ENCODE data around the gene AQP6.

The AQP6 gene

GRCh38 chr12:49998453-49998852 is 25.7 kb downstream of the AQP6 start:
- H3K9me3 ChIP-seq: no peaks in the 10 kb centered on the region
- DNase-seq (ENCODE audit: low spot score in 2 of 2): no peak
- H3K36me3 ChIP-seq (replicated peaks): peaks cover 90% of the 10 kb centered on the region
- H3K4me3 ChIP-seq: no peak overlapping the region
- H3K27me3 ChIP-seq (ENCODE audit: low read depth): no peaks in the 10 kb centered on the region
- in situ Hi-C loops (cut with MboI; ENCODE audit: low sequenced_read_pairs): no loop called here
- H3K4me1 ChIP-seq: no peaks in the 10 kb centered on the region

DNA sequence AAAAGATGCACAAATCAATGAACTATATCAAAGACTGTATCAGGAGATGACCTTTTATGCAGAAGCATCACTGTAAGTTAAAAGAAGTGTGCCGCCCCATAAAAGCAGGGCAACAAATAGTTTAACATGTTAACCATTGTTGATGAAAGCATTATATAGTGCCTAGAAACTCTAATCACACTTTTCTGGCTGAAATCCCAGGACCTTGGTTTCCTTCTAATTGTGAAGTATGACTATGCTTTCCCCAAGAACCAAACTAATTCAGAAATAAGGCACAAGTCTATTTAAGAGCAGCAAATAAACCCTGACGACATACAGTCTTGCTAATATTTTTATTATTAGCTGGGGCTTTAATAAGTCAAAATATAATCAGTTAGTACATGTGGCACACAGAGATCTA is 30.8 kb downstream of the AQP6 start:
- Histone ChIP-seq H3K27me3 (ENCODE audit: low read depth) (no peaks in the 10 kb centered on the region), H3K4me3 (no peak overlapping the region), H3K4me1 (no peaks in the 10 kb centered on the region), H3K36me3 (replicated peaks) (peaks cover 81% of the 10 kb centered on the region), H3K9me3 (no peaks in the 10 kb centered on the region)
- DNase-seq (ENCODE audit: low spot score in 2 of 2): no peak
- in situ Hi-C loops (cut with MboI; ENCODE audit: low sequenced_read_pairs): no loop called here

DNA sequence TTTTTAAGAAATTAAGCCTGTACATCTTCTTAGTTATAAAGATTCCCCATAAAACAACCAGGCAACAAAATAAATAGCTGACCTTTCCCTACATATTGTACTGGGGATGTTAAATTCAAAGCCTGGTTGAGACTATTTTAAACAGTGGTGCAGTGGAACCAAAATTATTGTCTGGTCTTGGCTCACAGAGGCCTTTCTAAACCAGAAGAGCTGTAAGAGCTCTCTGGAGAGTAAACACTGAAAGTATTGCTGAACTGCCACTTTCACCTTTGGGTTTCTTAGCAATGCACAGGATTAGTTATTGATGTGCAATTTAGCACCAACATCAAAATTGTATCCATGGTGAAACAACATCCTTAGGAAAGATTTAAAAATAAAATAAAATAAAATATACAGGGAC is 31.9 kb downstream of the AQP6 start:
- DNase-seq (ENCODE audit: low spot score in 2 of 2): no peak
- H3K9me3 ChIP-seq: no peaks in the 10 kb centered on the region
- no peaks in the 10 kb centered on the region for H3K27me3 ChIP-seq (ENCODE audit: low read depth)
- in situ Hi-C loops (cut with MboI; ENCODE audit: low sequenced_read_pairs): no loop called here
- H3K4me3 ChIP-seq: no peak overlapping the region
- H3K4me1 ChIP-seq: no peaks in the 10 kb centered on the region
- peaks cover 76% of the 10 kb centered on the region for H3K36me3 ChIP-seq (replicated peaks)

DNA sequence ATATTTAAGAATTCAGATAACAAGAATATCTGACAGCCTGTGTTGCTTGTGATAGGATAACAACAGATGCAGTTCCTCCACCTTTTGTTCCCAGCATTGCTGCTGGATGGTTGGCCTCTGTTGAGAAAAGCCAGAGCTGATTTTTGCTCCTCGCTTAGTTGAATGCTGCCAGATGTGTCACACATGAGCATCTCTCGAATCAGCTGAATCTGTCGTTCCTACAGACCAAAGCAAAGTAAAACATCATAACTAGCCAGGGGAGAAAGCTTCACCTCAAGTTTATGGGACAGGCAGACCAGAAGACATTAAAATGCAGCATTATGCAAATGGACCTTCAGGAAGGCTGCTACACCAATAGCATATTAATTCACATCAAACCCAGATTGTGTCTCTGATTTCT is 32.4 kb downstream of the AQP6 start:
- no peak overlapping the region for H3K4me3 ChIP-seq
- DNase-seq (ENCODE audit: low spot score in 2 of 2): no peak
- in situ Hi-C loops (cut with MboI; ENCODE audit: low sequenced_read_pairs): no loop called here
- H3K36me3 ChIP-seq (replicated peaks): peaks cover 78% of the 10 kb centered on the region
- H3K9me3 ChIP-seq: no peaks in the 10 kb centered on the region
- H3K4me1 ChIP-seq: no peaks in the 10 kb centered on the region
- no peaks in the 10 kb centered on the region for H3K27me3 ChIP-seq (ENCODE audit: low read depth)

GRCh38 chr12:50006280-50006679 is 33.5 kb downstream of the AQP6 start:
- in situ Hi-C loops (cut with MboI; ENCODE audit: low sequenced_read_pairs): no loop called here

GRCh38 chr12:50006754-50007442 is 34.2 kb downstream of the AQP6 start:
- Histone ChIP-seq H3K9me3 (no peaks in the 10 kb centered on the region), H3K27me3 (ENCODE audit: low read depth) (no peaks in the 10 kb centered on the region), H3K4me3 (no peak overlapping the region), H3K36me3 (replicated peaks) (peaks cover 71% of the 10 kb centered on the region), H3K4me1 (no peaks in the 10 kb centered on the region)
- no peak for DNase-seq (ENCODE audit: low spot score in 2 of 2)
- in situ Hi-C loops (cut with MboI; ENCODE audit: low sequenced_read_pairs): no loop called here

More at GRCh38 chr12:50006280-50006679, 33.5 kb downstream of the AQP6 start:
- no peaks in the 10 kb centered on the region for H3K4me1 ChIP-seq
- no peak overlapping the region for H3K4me3 ChIP-seq
- peaks cover 72% of the 10 kb centered on the region for H3K36me3 ChIP-seq (replicated peaks)
- no peaks in the 10 kb centered on the region for H3K9me3 ChIP-seq
- H3K27me3 ChIP-seq (ENCODE audit: low read depth): no peaks in the 10 kb centered on the region
- no peak for DNase-seq (ENCODE audit: low spot score in 2 of 2)

- H3K9me3 ChIP-seq: no peaks in the 10 kb centered on the region
- no peaks in the 10 kb centered on the region for H3K27me3 ChIP-seq (ENCODE audit: low read depth)
- no peak overlapping the region for H3K4me3 ChIP-seq
- H3K36me3 ChIP-seq (replicated peaks): peaks cover 73% of the 10 kb centered on the region
- in situ Hi-C loops (cut with MboI; ENCODE audit: low sequenced_read_pairs): no loop called here
- 0 out of 2 replicates have a peak, but pooled peaks cover 2% of the 10 kb centered on the region for H3K4me1 ChIP-seq
- no peak for DNase-seq (ENCODE audit: low spot score in 2 of 2)
These were observed 40.8 kb downstream of the AQP6 start for GRCh38 chr12:50013361-50014147.

GRCh38 chr12:50014342-50014741 is 41.6 kb downstream of the AQP6 start:
- no peaks in the 10 kb centered on the region for H3K27me3 ChIP-seq (ENCODE audit: low read depth)
- no peaks in the 10 kb centered on the region for H3K9me3 ChIP-seq
- no peak for DNase-seq (ENCODE audit: low spot score in 2 of 2)
- no peak overlapping the region for H3K4me3 ChIP-seq
- in situ Hi-C loops (cut with MboI; ENCODE audit: low sequenced_read_pairs): no loop called here
- 0 out of 2 replicates have a peak, but pooled peaks cover 2% of the 10 kb centered on the region for H3K4me1 ChIP-seq
- H3K36me3 ChIP-seq (replicated peaks): peaks cover 69% of the 10 kb centered on the region

GRCh38 chr12:50016501-50017475 is 44.0 kb downstream of the AQP6 start:
- no peak overlapping the region for H3K4me3 ChIP-seq
- H3K27me3 ChIP-seq (ENCODE audit: low read depth): no peaks in the 10 kb centered on the region
- DNase-seq (ENCODE audit: low spot score in 2 of 2): no peak
- H3K9me3 ChIP-seq: no peaks in the 10 kb centered on the region
- H3K4me1 ChIP-seq: peaks cover 11% of the 10 kb centered on the region
- H3K36me3 ChIP-seq (replicated peaks): peaks cover 59% of the 10 kb centered on the region
- in situ Hi-C loops (cut with MboI; ENCODE audit: low sequenced_read_pairs): no loop called here

DNA sequence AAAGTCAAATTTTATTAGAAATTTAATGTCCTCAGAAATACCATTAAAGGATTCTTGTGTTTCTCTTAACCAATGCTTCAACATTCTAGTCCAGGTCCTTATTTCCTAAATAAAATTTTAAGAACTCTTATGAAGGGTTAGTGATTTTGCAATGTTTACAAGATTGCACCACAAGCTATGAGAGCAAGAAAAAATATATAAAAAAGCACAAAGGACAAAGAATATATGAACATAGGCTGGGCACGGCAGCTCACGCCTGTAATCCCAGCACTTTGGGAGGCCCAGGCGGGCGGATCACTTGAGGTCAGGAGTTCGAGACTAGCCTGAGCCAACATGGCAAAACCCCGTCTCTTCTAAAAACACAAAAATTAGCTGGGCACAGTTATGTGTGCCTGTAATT is 44.9 kb downstream of the AQP6 start:
- Histone ChIP-seq H3K4me3 (no peak overlapping the region), H3K4me1 (peaks cover 15% of the 10 kb centered on the region), H3K36me3 (replicated peaks) (peaks cover 55% of the 10 kb centered on the region), H3K9me3 (no peaks in the 10 kb centered on the region), H3K27me3 (ENCODE audit: low read depth) (no peaks in the 10 kb centered on the region)
- no peak for DNase-seq (ENCODE audit: low spot score in 2 of 2)
- in situ Hi-C loops (cut with MboI; ENCODE audit: low sequenced_read_pairs): no loop called here

DNA sequence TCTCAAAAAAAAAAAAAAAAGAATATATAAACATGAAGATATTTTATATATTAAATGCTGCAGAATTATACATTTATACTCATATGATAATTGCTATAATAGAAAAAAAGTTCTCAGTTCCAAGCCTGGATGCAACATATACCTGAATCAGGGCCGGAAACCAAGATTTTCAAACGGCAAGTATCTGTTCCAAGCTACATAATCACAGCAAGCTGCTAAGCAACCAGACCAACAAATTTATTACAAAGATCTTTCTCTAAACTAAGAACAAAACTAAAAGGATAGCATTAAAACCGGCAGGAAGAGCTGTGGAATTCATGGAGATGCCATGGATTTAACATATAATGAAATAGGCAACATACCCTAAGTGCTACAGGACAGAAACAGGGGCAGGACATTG is 45.4 kb downstream of the AQP6 start:
- Histone ChIP-seq H3K9me3 (no peaks in the 10 kb centered on the region), H3K36me3 (replicated peaks) (peaks cover 51% of the 10 kb centered on the region), H3K4me3 (no peak overlapping the region), H3K27me3 (ENCODE audit: low read depth) (no peaks in the 10 kb centered on the region), H3K4me1 (peaks cover 18% of the 10 kb centered on the region)
- in situ Hi-C loops (cut with MboI; ENCODE audit: low sequenced_read_pairs): no loop called here
- no peak for DNase-seq (ENCODE audit: low spot score in 2 of 2)

DNA sequence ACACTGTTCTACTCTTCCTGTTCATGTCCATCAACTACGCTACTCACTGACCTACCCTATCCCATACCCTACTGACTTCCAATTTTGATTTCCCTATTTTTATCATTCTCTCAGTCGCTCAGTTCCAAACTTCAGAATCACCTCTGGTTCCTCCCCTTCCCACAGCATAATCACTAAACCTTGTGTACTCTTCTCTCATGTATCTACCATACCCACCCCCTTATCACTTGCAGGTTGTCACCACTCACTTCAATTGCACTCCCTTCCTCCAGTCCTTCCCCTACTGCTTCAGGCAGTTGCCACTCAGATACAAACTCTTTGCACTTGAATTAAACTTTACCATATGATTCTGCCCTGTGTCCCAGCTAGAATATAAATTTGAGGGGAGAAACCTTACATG is 46.2 kb downstream of the AQP6 start:
- DNase-seq (ENCODE audit: low spot score in 2 of 2): no peak
- Histone ChIP-seq H3K4me1 (peaks cover 20% of the 10 kb centered on the region), H3K4me3 (no peak overlapping the region), H3K27me3 (ENCODE audit: low read depth) (no peaks in the 10 kb centered on the region), H3K36me3 (replicated peaks) (peaks cover 45% of the 10 kb centered on the region), H3K9me3 (no peaks in the 10 kb centered on the region)
- in situ Hi-C loops (cut with MboI; ENCODE audit: low sequenced_read_pairs): no loop called here

DNA sequence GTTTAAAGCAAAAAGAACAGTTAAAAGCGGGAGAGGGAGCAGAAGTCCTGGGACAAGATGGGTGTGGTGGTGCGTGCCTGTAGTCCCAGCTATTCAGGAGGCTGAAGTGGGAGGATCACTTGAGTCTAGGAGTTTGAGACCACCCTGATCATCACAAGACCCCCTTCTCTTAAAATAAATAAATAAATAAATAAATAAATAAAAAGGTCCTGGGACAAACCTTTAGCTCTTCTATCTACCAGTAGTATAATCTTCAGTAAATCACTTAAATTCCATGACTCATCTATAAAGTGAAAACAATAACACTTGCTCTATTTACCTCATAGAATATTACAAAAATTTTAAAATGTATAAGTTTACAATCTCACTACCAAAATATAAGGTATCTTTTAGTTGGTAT is 46.8 kb downstream of the AQP6 start:
- in situ Hi-C loops (cut with MboI; ENCODE audit: low sequenced_read_pairs): no loop called here
- peaks cover 20% of the 10 kb centered on the region for H3K4me1 ChIP-seq
- H3K4me3 ChIP-seq: no peak overlapping the region

More for the DNA sequence above, 46.8 kb downstream of the AQP6 start:
- Histone ChIP-seq H3K9me3 (no peaks in the 10 kb centered on the region), H3K27me3 (ENCODE audit: low read depth) (no peaks in the 10 kb centered on the region), H3K36me3 (replicated peaks) (peaks cover 39% of the 10 kb centered on the region)
- no peak for DNase-seq (ENCODE audit: low spot score in 2 of 2)

All from HAP-1 (cell line).